K562 (cell line): Measurements from ENCODE around the gene THBS1. TPM values are rescaled to one million over a fixed set of nuclear protein-coding genes. Genes with fewer than 3 reads are reported as not detected.

Experiments used
- ATAC-seq: fragments of 200-7000 bp; cut with Tn5 transposase; 3 replicates; pipeline ENCODE4 v1.9.1; 2020; ENCODE audit warnings: moderate library complexity
- BruUV-seq: library from RNA; stranded (reverse); fragments of 400-500 nt; replicated peaks from 2 replicates; lab custom pipeline; 2021; lab: Mats Ljungman, UMichigan
- CTCF ChIA-PET: fragments of 300-600 bp; formaldehyde crosslinking; extraction: SDS; loops from one replicate; lab custom pipeline; 2021; ENCODE audit warnings: low intra/inter-chr PET ratio; lab: Yijun Ruan, JAX
- POLR2A ChIA-PET: fragments of 300-600, 350-650 bp; sonication (Branson Sonifier 250); formaldehyde crosslinking; extraction: SDS; loops from one replicate; lab custom pipeline; 2021; ENCODE audit warnings: antibody characterized with exemption, inconsistent platforms; lab: Yijun Ruan, JAX
- DNase-seq, 4 experiments: peaks; one replicate each; pipeline versions ENCODE4 v3.0.0 to v3.0.0-alpha.2; 2011 to 2018; ENCODE audit warnings: low spot score in 3 of 4, mixed read lengths in 3 of 4; ENCODE audit errors: extremely low read depth in 1 of 4
- FAIRE-seq: peaks from 2 replicates; lab custom pipeline; 2011; peaks lifted over from hg19 to GRCh38; lab: Jason Lieb, UNC
- H2AFZ ChIP-seq: 2 replicates; pipeline ENCODE4 v1.6.0; 2011; ENCODE audit warnings: low read depth, low read length, control low read depth, inconsistent platforms
- H3K27ac ChIP-seq: fragments of 200-600 bp; 3 replicates; pipeline ENCODE4 v1.8.0; 2011; ENCODE audit warnings: low read depth, mild to moderate bottlenecking, control low read depth, inconsistent platforms, low read length, moderate library complexity, mixed read lengths; ENCODE audit errors: extremely low read depth
- H3K27me3 ChIP-seq, 2 experiments: fragments of 300-600 bp in 1 of 2; 2 replicates in 1 of 2; 3 replicates in 1 of 2; pipeline versions ENCODE4 v1.6.0 to v1.8.0; 2011; ENCODE audit warnings: inconsistent platforms in 2 of 2, low read length in 2 of 2, mild to moderate bottlenecking in 1 of 2, mixed read lengths in 1 of 2, moderate library complexity in 1 of 2; ENCODE audit not compliant: control insufficient read depth in 2 of 2, insufficient read depth in 2 of 2
- H3K36me3 ChIP-seq: fragments of 300-600 bp; 3 replicates; pipeline ENCODE4 v1.8.0; 2011; ENCODE audit warnings: mild to moderate bottlenecking, low read length, inconsistent platforms; ENCODE audit not compliant: control insufficient read depth, insufficient read depth
- H3K4me1 ChIP-seq, 2 experiments: fragments of 200-600 bp in 1 of 2; replicated peaks in 1 of 2; 2 replicates in 1 of 2; 3 replicates in 1 of 2; pipeline versions ENCODE4 v1.5.1 to v1.8.0; 2011; ENCODE audit warnings: inconsistent platforms in 2 of 2, low read length in 2 of 2, mild to moderate bottlenecking in 1 of 2, mixed read lengths in 1 of 2, moderate library complexity in 1 of 2; ENCODE audit not compliant: control insufficient read depth in 2 of 2, insufficient read depth in 2 of 2
- H3K4me2 ChIP-seq: 2 replicates; pipeline ENCODE4 v1.6.1; 2011; ENCODE audit warnings: low read length, control low read depth, inconsistent platforms, mixed read lengths; ENCODE audit not compliant: insufficient read depth
- H3K4me3 ChIP-seq: fragments of 200-600 bp; sonication (generic), shearing (Covaris generic); 2 replicates; pipeline ENCODE4 v1.5.1; 2016; ENCODE audit warnings: control low read depth, inconsistent platforms
- H3K79me2 ChIP-seq: fragments of 200-600 bp; 3 replicates; pipeline ENCODE4 v1.8.0; 2011; ENCODE audit warnings: low read length, inconsistent platforms; ENCODE audit not compliant: control insufficient read depth, insufficient read depth
- H3K9ac ChIP-seq, 2 experiments: 2 replicates each; pipeline versions ENCODE4 v1.6.0 to v1.6.1; 2011; ENCODE audit warnings: low read depth in 2 of 2, low read length in 2 of 2, control low read depth in 1 of 2, inconsistent platforms in 1 of 2, mild to moderate bottlenecking in 1 of 2, mixed read lengths in 1 of 2; ENCODE audit not compliant: insufficient read depth in 1 of 2
- H3K9me1 ChIP-seq: one replicate; pipeline ENCODE4 v1.6.0; 2011; ENCODE audit warnings: inconsistent platforms, mild to moderate bottlenecking, low read length, moderate library complexity; ENCODE audit not compliant: control insufficient read depth, insufficient read depth
- H3K9me3 ChIP-seq: replicated peaks from 2 replicates; pipeline ENCODE4 v1.5.1; 2011; ENCODE audit warnings: low read depth, low read length, inconsistent platforms; ENCODE audit not compliant: control insufficient read depth, insufficient read depth
- H4K20me1 ChIP-seq: replicated peaks from 2 replicates; pipeline ENCODE4 v1.6.1; 2011; ENCODE audit warnings: low read length, inconsistent platforms, mixed read lengths; ENCODE audit not compliant: control insufficient read depth, insufficient read depth
- FOXA1 ChIP-seq: fragments of 450-650 bp; IDR thresholded peaks from 2 replicates; pipeline ENCODE4 v1.6.1; 2016; ENCODE audit warnings: mild to moderate bottlenecking, borderline replicate concordance
- HEY1 ChIP-seq: fragments of 250-450 bp; sonication (Bioruptor Pico); IDR thresholded peaks from 2 replicates; pipeline ENCODE4 v1.5.0; 2020; ENCODE audit warnings: mild to moderate bottlenecking, moderate library complexity, borderline replicate concordance
- HNRNPL ChIP-seq: fragments of 200-400 bp; formaldehyde crosslinking; IDR thresholded peaks from 2 replicates; pipeline ENCODE4 v1.6.1; 2017; ENCODE audit warnings: low read depth, mild to moderate bottlenecking, low read length
- KDM2B ChIP-seq: fragments of 250-450 bp; sonication (Bioruptor Pico); IDR thresholded peaks from 2 replicates; pipeline ENCODE4 v1.8.0; 2021; ENCODE audit warnings: mild to moderate bottlenecking, moderate library complexity
- MLLT1 ChIP-seq, 2 experiments: fragments of 450-650 bp; IDR thresholded peaks; 2 replicates each; pipeline ENCODE4 v1.6.1; 2016
- MTF1 ChIP-seq: fragments of 250-450 bp; sonication (Bioruptor Pico); IDR thresholded peaks from 2 replicates; pipeline ENCODE4 v1.9.0; 2021; ENCODE audit warnings: moderate library complexity, mild to moderate bottlenecking, inconsistent platforms, borderline replicate concordance
- NFXL1 ChIP-seq: fragments of 450-650 bp; formaldehyde crosslinking; IDR thresholded peaks from 2 replicates; pipeline ENCODE4 v1.4.0; 2021; ENCODE audit warnings: mild to moderate bottlenecking
- RAD51 ChIP-seq: fragments of 450-650 bp; IDR thresholded peaks from 2 replicates; pipeline ENCODE4 v1.7.1; 2016; ENCODE audit warnings: low read depth, mild to moderate bottlenecking, borderline replicate concordance
- RBM17 ChIP-seq: fragments of 200-400 bp; formaldehyde crosslinking; IDR thresholded peaks from 2 replicates; pipeline ENCODE4 v1.6.1; 2017; ENCODE audit warnings: low read depth, mild to moderate bottlenecking, low read length, borderline replicate concordance
- RBM25 ChIP-seq: fragments of 200-400 bp; formaldehyde crosslinking; IDR thresholded peaks from 2 replicates; pipeline ENCODE4 v1.6.1; 2018; ENCODE audit warnings: low read length, low read depth, moderate library complexity; ENCODE audit not compliant: severe bottlenecking
- SNRNP70 ChIP-seq: fragments of 200-400 bp; formaldehyde crosslinking; optimal IDR thresholded peaks from 2 replicates; pipeline ENCODE3; 2017; ENCODE audit warnings: low read depth, low read length
- SREBF2 ChIP-seq: sonication (generic); formaldehyde crosslinking; IDR thresholded peaks from 2 replicates; pipeline ENCODE4 v1.4.0; 2020; ENCODE audit warnings: mild to moderate bottlenecking, missing genetic modification reagents
- YBX1 ChIP-seq: fragments of 450-650 bp; IDR thresholded peaks from 2 replicates; pipeline ENCODE4 v1.7.1; 2016; ENCODE audit warnings: mild to moderate bottlenecking
- ZHX1 ChIP-seq: fragments of 150-350 bp; conservative IDR thresholded peaks from 2 replicates; pipeline ENCODE4 v1.6.1; 2014; ENCODE audit warnings: low read length
- ZNF239 ChIP-seq: fragments of 250-450 bp; sonication (Bioruptor Pico); IDR thresholded peaks from 2 replicates; pipeline ENCODE4 v1.4.0; 2020; ENCODE audit warnings: mild to moderate bottlenecking
- ZNF699 ChIP-seq: fragments of 250-450 bp; sonication (Bioruptor Pico); IDR thresholded peaks from 2 replicates; pipeline ENCODE4 v1.8.0; 2021; ENCODE audit warnings: mild to moderate bottlenecking, moderate library complexity; ENCODE audit not compliant: insufficient replicate concordance
- WGBS: fragments of 100-300 bp; shearing (Covaris generic); methylation state at CpG from one replicate; pipeline ENCODE4 v1.1.6; 2016; ENCODE audit warnings: low coverage, mixed read lengths; ENCODE audit not compliant: insufficient coverage; ENCODE audit errors: missing lambda C conversion rate; 5-methylcytosine and 5-hydroxymethylcytosine counted together
- in situ Hi-C: fragments of 300-500 bp; cut with MboI; formaldehyde crosslinking; loops from 4 replicates; pipeline ENCODE4 v1.15.0; 2018; ENCODE audit warnings: inconsistent platforms, mixed read lengths
- intact Hi-C: fragments of 100-400 bp; cut with micrococcal nuclease; formaldehyde crosslinking; loops from 2 replicates; pipeline ENCODE4 v1.14.2; 2022
- polyA plus RNA-seq, 8 experiments: library from polyadenylated mRNA; depleted of rRNA in 4 of 8; stranded (reverse) in 5 of 8; unstranded in 3 of 8; fragments of >200 nt; fragmentation: Nextera tagmentation in 2 of 8; fragmentation: Illumina TruSeq in 1 of 8; extraction: Ambion mirVana in 2 of 8; extraction: Trizol in 1 of 8; gene quantifications; 2 replicates each; pipeline versions ENCODE4 v1.2.1 to v1.2.3, GENCODE V29; 2011 to 2014; ENCODE audit warnings: inconsistent platforms in 1 of 8, missing spikeins in 1 of 8
- total RNA-seq, 7 experiments: library from RNA; depleted of rRNA in 6 of 7; stranded (reverse); fragments of >200 nt in 6 of 7; fragmentation: Illumina TruSeq in 2 of 7; extraction: Trizol in 2 of 7; gene quantifications; 2 replicates each; pipeline versions ENCODE4 v1.2.1 to v1.2.3, GENCODE V29; 2011 to 2021; ENCODE audit warnings: low replicate concordance in 1 of 7
- TF ChIP-seq, protein P1 (sequence below), 3 experiments: IDR thresholded peaks in 2 of 3; conservative IDR thresholded peaks in 1 of 3; 2 replicates each; pipeline ENCODE4 v1.5.1; 2011 to 2012; ENCODE audit warnings: low read length in 3 of 3, mild to moderate bottlenecking in 3 of 3, control low read depth in 2 of 3, improper control_type of control experiment in 1 of 3, inconsistent platforms in 1 of 3, low read depth in 1 of 3, mixed read lengths in 1 of 3, moderate library complexity in 1 of 3; ENCODE audit not compliant: insufficient read depth in 2 of 3

Gene THBS1
- total and polyA plus RNA-seq, 9 of the 15 experiments (the other 6 are each of a cell fraction or from before 2014, with no cell fraction given) = 0.04 to 1.3 (median 0.40) TPM

DNA sequence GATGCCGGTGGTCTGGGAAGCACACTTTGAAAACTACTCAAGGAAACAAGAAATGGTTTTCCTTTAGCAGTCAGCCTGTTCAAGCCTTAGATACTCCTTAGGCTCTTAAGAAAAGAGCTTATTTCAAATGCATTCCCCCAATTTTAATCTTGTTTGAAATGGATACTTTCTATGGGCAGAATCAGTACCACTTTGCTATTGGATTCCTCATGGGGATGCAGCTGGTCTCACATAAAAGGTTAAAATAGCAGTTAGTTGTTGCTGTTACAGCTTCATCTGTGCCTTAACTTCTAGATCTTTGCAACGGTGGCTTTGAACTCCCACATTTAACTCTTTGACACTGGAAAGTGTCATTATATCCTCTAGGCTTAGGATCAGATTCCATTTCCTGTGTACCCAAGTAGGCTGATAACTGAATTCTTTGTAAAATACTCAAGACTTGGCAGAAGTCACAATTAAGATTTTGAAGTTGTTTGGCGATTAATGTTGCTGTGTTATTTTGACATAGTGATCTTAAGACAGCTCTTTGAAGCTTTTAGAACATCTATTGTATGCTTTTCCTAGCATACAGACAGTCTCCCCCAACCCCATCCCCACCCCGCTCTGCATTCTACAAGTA is 2.2 kb downstream of the THBS1 start:
- Histone ChIP-seq H3K36me3 (no peaks in the 10 kb centered on the region), H3K4me2 (no peak overlapping the region), H3K4me1 (peaks cover 0 to 12% of the 10 kb centered on the region in 2 experiments; a peak in 2 of 5 replicates), H3K79me2 (no peaks in the 10 kb centered on the region), H3K27me3 (peaks cover 39 to 62% of the 10 kb centered on the region in 2 experiments), H3K9me3 (peaks cover 7% of the 10 kb centered on the region), H3K4me3 (no peak overlapping the region), H2AFZ (no peak overlapping the region), H4K20me1 (0 out of 2 replicates have a peak, but pooled peaks cover 3% of the 10 kb centered on the region), H3K9ac (no peak overlapping the region), H3K27ac (no peak overlapping the region), H3K9me1 (no peaks in the 10 kb centered on the region)
- POLR2A ChIA-PET = no interaction called here
- ATAC-seq (no peak), DNase-seq (no peak), FAIRE-seq (no peak)
- BruUV-seq = no TSS peak
- in situ Hi-C loops (loop anchor here (25.0 kb wide), 1 partner anchor 771 kb away; no protein-coding TSS in a partner anchor), intact Hi-C loops (loop anchor here (2.0 to 10.0 kb wide), 4 partner anchors 174 to 878 kb away; no protein-coding TSS in a partner anchor)
- CTCF ChIA-PET = no interaction called here
- 4% methylated on average over 4 of the region's 4 CpGs for WGBS
- TF ChIP-seq FOXA1 = no peak
- TF ChIP-seq NFXL1 = no peak
- no peak for TF ChIP-seq ZNF239 (CRISPR knock-in tag)
- no peak for TF ChIP-seq HNRNPL
- no peak for TF ChIP-seq HEY1
- TF ChIP-seq SNRNP70 = no peak
- TF ChIP-seq ZHX1 = no peak
- TF ChIP-seq ZNF699 = no peak
- no peak for TF ChIP-seq RAD51
- no peak for TF ChIP-seq KDM2B (CRISPR knock-in tag)
- no peak for TF ChIP-seq MTF1 (CRISPR knock-in tag)
- TF ChIP-seq RBM17 = no peak
- no peak for TF ChIP-seq SREBF2 (CRISPR knock-in tag)
- TF ChIP-seq, protein P1, sequence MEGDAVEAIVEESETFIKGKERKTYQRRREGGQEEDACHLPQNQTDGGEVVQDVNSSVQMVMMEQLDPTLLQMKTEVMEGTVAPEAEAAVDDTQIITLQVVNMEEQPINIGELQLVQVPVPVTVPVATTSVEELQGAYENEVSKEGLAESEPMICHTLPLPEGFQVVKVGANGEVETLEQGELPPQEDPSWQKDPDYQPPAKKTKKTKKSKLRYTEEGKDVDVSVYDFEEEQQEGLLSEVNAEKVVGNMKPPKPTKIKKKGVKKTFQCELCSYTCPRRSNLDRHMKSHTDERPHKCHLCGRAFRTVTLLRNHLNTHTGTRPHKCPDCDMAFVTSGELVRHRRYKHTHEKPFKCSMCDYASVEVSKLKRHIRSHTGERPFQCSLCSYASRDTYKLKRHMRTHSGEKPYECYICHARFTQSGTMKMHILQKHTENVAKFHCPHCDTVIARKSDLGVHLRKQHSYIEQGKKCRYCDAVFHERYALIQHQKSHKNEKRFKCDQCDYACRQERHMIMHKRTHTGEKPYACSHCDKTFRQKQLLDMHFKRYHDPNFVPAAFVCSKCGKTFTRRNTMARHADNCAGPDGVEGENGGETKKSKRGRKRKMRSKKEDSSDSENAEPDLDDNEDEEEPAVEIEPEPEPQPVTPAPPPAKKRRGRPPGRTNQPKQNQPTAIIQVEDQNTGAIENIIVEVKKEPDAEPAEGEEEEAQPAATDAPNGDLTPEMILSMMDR (IDR thresholded peaks at IDR 0.05 in 2 of 3, conservative IDR thresholded peaks at IDR 0.05 in 1 of 3; ENCODE audit: insufficient read depth in 2 of 3, low read depth in 1 of 3, low read length in 3 of 3) = no peak
- TF ChIP-seq YBX1 = no peak
- no peak for TF ChIP-seq MLLT1 (IDR thresholded peaks at IDR 0.05)
- no peak for TF ChIP-seq RBM25
